CD8-positive, alpha-beta memory T cell (primary cell): ENCODE results near the gene HOXB13. TPM values are rescaled to one million over a fixed set of nuclear protein-coding genes. Genes with fewer than 3 reads are reported as not detected.
"Not testable (repeated sequence)": the region's sequence is repeated elsewhere in the genome, so short reads cannot be mapped to it uniquely, and the experiment has no call there.

Experiments
- CTCF ChIA-PET: fragments of 350-600 bp; sonication (Branson Sonifier 250); formaldehyde crosslinking; loops from one replicate; lab custom pipeline; 2021; ENCODE audit warnings: antibody characterized with exemption; lab: Charles Lee
- POLR2A ChIA-PET: fragments of 350-600 bp; sonication (Branson Sonifier 250); formaldehyde crosslinking; loops from one replicate; lab custom pipeline; 2021; ENCODE audit warnings: antibody characterized with exemption; lab: Charles Lee
- DNase-seq, 5 donors: peaks; one replicate each; pipeline versions ENCODE4 v3.0.0 to v3.0.0-alpha.2; 2020 to 2022; ENCODE audit warnings: mixed read lengths in 1 of 5
- H3K27ac ChIP-seq: one replicate; pipeline ENCODE4 v1.7.0; 2013; ENCODE audit warnings: low read depth, mild to moderate bottlenecking, low read length, moderate library complexity
- H3K27me3 ChIP-seq: 2 replicates; pipeline ENCODE4 v1.7.0; 2013; ENCODE audit warnings: low read length, mild to moderate bottlenecking; ENCODE audit not compliant: insufficient read depth, poor library complexity, severe bottlenecking
- H3K36me3 ChIP-seq: 2 replicates; pipeline ENCODE4 v1.7.0; 2013; ENCODE audit warnings: mild to moderate bottlenecking, low read length, moderate library complexity; ENCODE audit not compliant: insufficient read depth
- H3K4me1 ChIP-seq: 2 replicates; pipeline ENCODE4 v1.7.0; 2013; ENCODE audit warnings: mild to moderate bottlenecking, low read length, moderate library complexity; ENCODE audit not compliant: insufficient read depth
- H3K4me3 ChIP-seq: 2 replicates; pipeline ENCODE4 v1.7.0; 2013; ENCODE audit warnings: mild to moderate bottlenecking, low read length
- H3K9me3 ChIP-seq: 2 replicates; pipeline ENCODE4 v1.7.0; 2013; ENCODE audit warnings: mild to moderate bottlenecking, low read length
- H3K27ac Mint-ChIP-seq, 8 donors: one replicate each; pipeline ENCODE4 v1.8.0; 2020 to 2021; ENCODE audit warnings: mixed read lengths in 8 of 8, mild to moderate bottlenecking in 6 of 8, inconsistent platforms in 3 of 8, moderate library complexity in 3 of 8
- H3K27me3 Mint-ChIP-seq, 2 donors: one replicate each; pipeline ENCODE4 v1.8.0; 2020 to 2021; ENCODE audit warnings: mixed read lengths in 2 of 2, mild to moderate bottlenecking in 1 of 2, moderate library complexity in 1 of 2
- H3K36me3 Mint-ChIP-seq, 3 donors: one replicate each; pipeline ENCODE4 v1.8.0; 2020 to 2021; ENCODE audit warnings: mixed read lengths in 3 of 3, inconsistent platforms in 1 of 3, mild to moderate bottlenecking in 1 of 3
- H3K4me1 Mint-ChIP-seq, 3 donors: one replicate each; pipeline ENCODE4 v1.8.0; 2020 to 2021; ENCODE audit warnings: mixed read lengths in 3 of 3, inconsistent platforms in 1 of 3, mild to moderate bottlenecking in 1 of 3
- H3K4me3 Mint-ChIP-seq, 7 donors: one replicate each; pipeline ENCODE4 v1.8.0; 2020 to 2021; ENCODE audit warnings: mixed read lengths in 7 of 7, mild to moderate bottlenecking in 6 of 7, moderate library complexity in 4 of 7, inconsistent platforms in 2 of 7
- H3K9me3 Mint-ChIP-seq, 5 donors: one replicate each; pipeline ENCODE4 v1.8.0; 2020 to 2022; ENCODE audit warnings: mixed read lengths in 5 of 5, mild to moderate bottlenecking in 3 of 5, moderate library complexity in 2 of 5, inconsistent platforms in 1 of 5
- polyA plus RNA-seq: library from polyadenylated mRNA; unstranded; fragments of 300-500 nt; fragmentation: Illumina TruSeq; gene quantifications from one replicate; pipeline ENCODE4 v1.2.3, GENCODE V29; 2021
- total RNA-seq, 2 experiments: library from RNA; stranded (reverse); gene quantifications; one replicate each; pipeline ENCODE4 v1.2.3, GENCODE V29; 2021

HOXB13 gene
- total and polyA plus RNA-seq, 3 experiments from 2014 or later: not detected

- no peaks in the 10 kb centered on the region for H3K36me3 Mint-ChIP-seq
- peaks cover 17 to 32% (median 21%) of the 10 kb centered on the region in 3 donors for H3K4me1 Mint-ChIP-seq
- Histone ChIP-seq H3K4me1 (peaks cover 26% of the 10 kb centered on the region), H3K4me3 (no peak overlapping the region), H3K27me3 (peaks cover 65% of the 10 kb centered on the region), H3K9me3 (no peaks in the 10 kb centered on the region), H3K27ac (no peak overlapping the region), H3K36me3 (no peaks in the 10 kb centered on the region)
- H3K9me3 Mint-ChIP-seq: peaks cover 0 to 20% (median 6%) of the 10 kb centered on the region in 5 donors
- no peak for DNase-seq
- ChIA-PET POLR2A (no interaction called here), CTCF (interaction anchor here (0.7 to 1.5 kb wide), 3 partner anchors 11 to 41 kb away, joined by 3 read pairs; no protein-coding TSS in a partner anchor)
- H3K27ac Mint-ChIP-seq: peak overlapping the region in 4 of 8 donors; percentile 33 to 90 (median 65)
- H3K27me3 Mint-ChIP-seq: peaks cover 87 to 98% of the 10 kb centered on the region in 2 donors
- H3K4me3 Mint-ChIP-seq: peak overlapping the region in 6 of 7 donors; percentile 8 to 80 (median 51)
Measured at GRCh38 chr17:48718761-48719641, 9.5 kb downstream of the HOXB13 start.

GRCh38 chr17:48718227-48718760 is 10.3 kb downstream of the HOXB13 start:
- Histone ChIP-seq H3K36me3 (no peaks in the 10 kb centered on the region), H3K27me3 (peaks cover 58% of the 10 kb centered on the region), H3K4me1 (peaks cover 19% of the 10 kb centered on the region), H3K9me3 (no peaks in the 10 kb centered on the region), H3K4me3 (no peak overlapping the region), H3K27ac (no peak overlapping the region)
- CTCF ChIA-PET: interaction anchor here (0.7 to 1.5 kb wide), 4 partner anchors 12 to 40 kb away, joined by 3 to 5 read pairs (median 4); no protein-coding TSS in a partner anchor
- H3K36me3 Mint-ChIP-seq: no peaks in the 10 kb centered on the region
- peaks cover 85 to 96% of the 10 kb centered on the region in 2 donors for H3K27me3 Mint-ChIP-seq
- peak overlapping the region in 4 of 8 donors; percentile 11 to 90 (median 65) for H3K27ac Mint-ChIP-seq
- DNase-seq: no peak
- POLR2A ChIA-PET: no interaction called here
- peaks cover 10 to 25% (median 14%) of the 10 kb centered on the region in 3 donors for H3K4me1 Mint-ChIP-seq
- H3K4me3 Mint-ChIP-seq: peak overlapping the region in 6 of 7 donors; percentile 6 to 62 (median 40)
- peaks cover 0 to 20% (median 6%) of the 10 kb centered on the region in 5 donors for H3K9me3 Mint-ChIP-seq

DNA sequence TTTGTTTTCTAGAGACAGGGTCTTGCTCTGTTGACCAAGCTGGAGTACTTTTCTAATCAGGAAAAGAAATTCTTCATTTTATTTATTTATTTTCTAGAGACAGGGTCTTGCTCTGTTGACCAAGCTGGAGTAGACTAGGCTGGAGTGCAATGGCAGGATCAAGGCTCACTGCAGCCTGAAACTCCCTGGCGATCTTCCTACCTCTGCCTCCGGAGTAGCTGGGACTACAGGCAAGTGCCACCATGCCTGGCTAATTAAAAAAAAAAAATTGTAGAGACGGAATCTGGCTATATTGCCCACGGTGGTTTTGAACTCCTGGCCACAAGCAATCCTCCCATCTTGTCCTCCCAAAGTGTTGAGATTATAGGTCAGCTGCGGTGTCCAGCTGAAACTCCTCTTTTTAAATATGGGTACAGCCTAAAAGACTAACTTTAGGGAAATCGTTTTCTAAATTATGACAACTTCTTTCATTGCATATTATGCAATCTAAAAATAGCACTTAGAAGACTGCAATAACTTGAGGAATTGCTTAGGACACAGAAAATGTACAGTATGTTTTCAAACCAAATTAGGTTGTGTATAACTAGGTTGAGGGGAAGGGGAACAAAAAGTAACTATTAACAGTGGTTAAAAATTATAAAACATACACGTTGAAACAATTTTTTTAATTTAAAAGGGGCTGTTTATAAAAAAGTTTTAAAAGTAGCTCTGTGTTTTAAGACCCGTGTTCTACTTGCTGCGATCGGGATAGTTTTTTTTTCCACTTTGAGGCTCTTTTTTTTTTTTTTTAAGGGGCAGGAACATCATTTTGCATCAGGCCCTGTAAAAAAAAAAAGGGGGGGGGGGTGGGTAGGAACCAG is 11.0 kb downstream of the HOXB13 start:
- Histone ChIP-seq H3K9me3 (no peaks in the 10 kb centered on the region), H3K4me3 (no peak overlapping the region), H3K27ac (no peak overlapping the region), H3K36me3 (no peaks in the 10 kb centered on the region), H3K4me1 (peaks cover 15% of the 10 kb centered on the region), H3K27me3 (peaks cover 54% of the 10 kb centered on the region)
- Mint-ChIP-seq H3K4me1 (peaks cover 7 to 22% (median 11%) of the 10 kb centered on the region in 3 donors), H3K9me3 (peaks cover 0 to 20% (median 6%) of the 10 kb centered on the region in 5 donors), H3K36me3 (no peaks in the 10 kb centered on the region), H3K27ac (peak overlapping the region in 3 of 8 donors; percentile 14 to 73 (median 55)), H3K27me3 (peaks cover 85 to 93% of the 10 kb centered on the region in 2 donors), H3K4me3 (peak overlapping the region in 4 of 7 donors; percentile 4 to 52 (median 32))
- POLR2A ChIA-PET: no interaction called here
- CTCF ChIA-PET: interaction anchor here (1.0 to 1.5 kb wide), 4 partner anchors 12 to 81 kb away, joined by 3 to 5 read pairs (median 4); no protein-coding TSS in a partner anchor
- no peak for DNase-seq

- POLR2A ChIA-PET: not testable (repeated sequence)
Measured at GRCh38 chr17:48716549-48716948, 12.0 kb downstream of the HOXB13 start.

GRCh38 chr17:48715496-48716399 is 12.8 kb downstream of the HOXB13 start:
- CTCF ChIA-PET: interaction anchor here (1.4 kb wide), 1 partner anchor 163 kb away, joined by 3 read pairs; no protein-coding TSS in a partner anchor
- DNase-seq: no peak
- Mint-ChIP-seq H3K9me3 (peaks cover 0 to 18% (median 6%) of the 10 kb centered on the region in 5 donors), H3K4me3 (peak overlapping the region in 2 of 7 donors; percentile 9 to 22), H3K4me1 (peaks cover 7 to 22% (median 11%) of the 10 kb centered on the region in 3 donors), H3K27me3 (peaks cover 73 to 85% of the 10 kb centered on the region in 2 donors), H3K36me3 (no peaks in the 10 kb centered on the region), H3K27ac (peak overlapping the region in 1 of 8 donors; percentile 48)
- Histone ChIP-seq H3K36me3 (no peaks in the 10 kb centered on the region), H3K9me3 (no peaks in the 10 kb centered on the region), H3K27me3 (peaks cover 50% of the 10 kb centered on the region), H3K27ac (no peak overlapping the region), H3K4me1 (peaks cover 15% of the 10 kb centered on the region), H3K4me3 (no peak overlapping the region)
- POLR2A ChIA-PET: no interaction called here

More at GRCh38 chr17:48716549-48716948, 12.0 kb downstream of the HOXB13 start:
- DNase-seq, H3K27ac ChIP-seq, H3K4me3 Mint-ChIP-seq, H3K4me3 ChIP-seq, H3K36me3 Mint-ChIP-seq, H3K36me3 ChIP-seq, H3K9me3 ChIP-seq: not testable (repeated sequence)
- Mint-ChIP-seq H3K27me3 (peaks cover 78 to 89% of the 10 kb centered on the region in 2 donors), H3K9me3 (peaks cover 0 to 20% (median 6%) of the 10 kb centered on the region in 5 donors), H3K4me1 (peaks cover 7 to 22% (median 11%) of the 10 kb centered on the region in 3 donors), H3K27ac (peak overlapping the region in 1 of 8 donors; percentile 73)
- H3K4me1 ChIP-seq: peaks cover 15% of the 10 kb centered on the region
- CTCF ChIA-PET: interaction anchor here (0.6 to 1.0 kb wide), 2 partner anchors 56 to 80 kb away, joined by 3 to 4 read pairs; no protein-coding TSS in a partner anchor
- peaks cover 47% of the 10 kb centered on the region for H3K27me3 ChIP-seq

DNA sequence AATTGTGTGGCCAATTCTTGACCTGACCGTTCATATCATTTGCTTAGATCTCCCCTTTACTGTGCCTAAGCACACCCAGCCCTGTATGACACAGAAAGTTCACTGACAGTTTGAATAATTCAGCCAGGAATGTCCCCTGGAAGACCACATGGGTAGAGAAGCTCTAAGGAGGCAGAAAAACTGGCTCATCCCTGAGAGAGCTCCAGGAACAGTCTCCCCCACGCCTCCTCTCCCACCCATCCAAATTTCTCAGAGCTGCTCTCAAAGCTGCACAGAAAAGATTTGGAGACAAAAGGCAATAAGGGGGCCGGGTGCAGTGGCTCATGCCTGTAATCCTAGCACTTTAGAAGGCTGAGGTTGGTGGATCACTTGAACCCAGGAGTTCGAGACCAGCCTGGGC is 17.4 kb downstream of the HOXB13 start:
- Histone ChIP-seq H3K27ac (no peak overlapping the region), H3K36me3 (no peaks in the 10 kb centered on the region), H3K4me3 (no peak overlapping the region), H3K4me1 (no peaks in the 10 kb centered on the region), H3K27me3 (peaks cover 31% of the 10 kb centered on the region), H3K9me3 (no peaks in the 10 kb centered on the region)
- Mint-ChIP-seq H3K9me3 (no peaks in the 10 kb centered on the region), H3K4me3 (no peak overlapping the region), H3K27ac (peak overlapping the region in 1 of 8 donors; percentile 32), H3K4me1 (no peaks in the 10 kb centered on the region), H3K36me3 (no peaks in the 10 kb centered on the region), H3K27me3 (peaks cover 49 to 81% of the 10 kb centered on the region in 2 donors)
- ChIA-PET POLR2A (no interaction called here), CTCF (interaction anchor here (2.3 kb wide), 1 partner anchor 13 kb away, joined by 5 read pairs; the partner anchor contains the start of gene PRAC2)
- DNase-seq: no peak
